Left lung (tissue), 10 donors: Measurements from ENCODE around the gene CNTN5. TPM values are rescaled to one million over a fixed set of nuclear protein-coding genes. Genes with fewer than 3 reads are reported as not detected.

Source experiments
- ATAC-seq: fragments of 200-7000 bp; cut with Tn5 transposase; one replicate; pipeline ENCODE4 v1.9.1; 2020; ENCODE audit warnings: moderate library complexity
- DNase-seq, 4 donors: peaks; one replicate each; pipeline ENCODE4 v3.0.0-alpha.2; 2013 to 2020
- H3K27ac ChIP-seq, 2 donors: fragments of 200-600 bp; sonication (generic) in 1 of 2; one replicate each; pipeline versions ENCODE4 v1.5.0 to v1.8.0; 2020 to 2021
- H3K27me3 ChIP-seq, 2 donors: fragments of 200-600 bp; sonication (generic) in 1 of 2; one replicate each; pipeline versions ENCODE4 v1.5.0 to v1.8.0; 2020 to 2021
- H3K36me3 ChIP-seq, 2 donors: fragments of 200-600 bp; sonication (generic) in 1 of 2; one replicate each; pipeline versions ENCODE4 v1.5.0 to v1.8.0; 2020 to 2021
- H3K4me1 ChIP-seq, 2 donors: fragments of 200-600 bp; one replicate each; pipeline ENCODE4 v1.8.0; 2021
- H3K4me3 ChIP-seq, 2 donors: fragments of 200-600 bp; sonication (generic) in 1 of 2; one replicate each; pipeline versions ENCODE4 v1.5.0 to v1.8.0; 2020 to 2021; ENCODE audit warnings: mild to moderate bottlenecking in 1 of 2
- H3K9me3 ChIP-seq, 2 donors: fragments of 200-600 bp; sonication (generic) in 1 of 2; one replicate each; pipeline versions ENCODE4 v1.5.0 to v1.8.0; 2020 to 2021
- intact Hi-C, 2 donors: fragments of 100-400 bp; cut with DNase I; formaldehyde crosslinking; loops; one replicate each; pipeline versions ENCODE4 v1.11.2 to v1.14.2; 2022
- polyA plus RNA-seq, 6 donors: library from polyadenylated mRNA; unstranded; fragments of 120-200 nt; gene quantifications; one replicate each; pipeline ENCODE4 v1.2.1, GENCODE V29; 2013; ENCODE audit not compliant: insufficient read length in 6 of 6
- total RNA-seq, 2 donors: library from RNA; stranded (reverse); fragmentation: NEBNext Ultra II Directional; extraction: Animal tissue kit (Norgen Biotek cat#: 25700); gene quantifications; one replicate each; pipeline ENCODE4 v1.2.1, GENCODE V29; 2021
- TF ChIP-seq, protein P1 (sequence below), 2 donors: fragments of 200-600 bp; sonication (generic) in 1 of 2; IDR thresholded peaks; one replicate each; pipeline versions ENCODE4 v1.5.0 to v1.8.0; 2021; ENCODE audit warnings: antibody characterized with exemption in 2 of 2
- donor health status: DM: no; HTN: yes; CAD: no.
- donor health status: DM: no; HTN: no; CAD: no.

CNTN5 gene
- total and polyA plus RNA-seq, 8 donors, result 0.08 to 0.34 (median 0.24) TPM; not detected in 1

DNA sequence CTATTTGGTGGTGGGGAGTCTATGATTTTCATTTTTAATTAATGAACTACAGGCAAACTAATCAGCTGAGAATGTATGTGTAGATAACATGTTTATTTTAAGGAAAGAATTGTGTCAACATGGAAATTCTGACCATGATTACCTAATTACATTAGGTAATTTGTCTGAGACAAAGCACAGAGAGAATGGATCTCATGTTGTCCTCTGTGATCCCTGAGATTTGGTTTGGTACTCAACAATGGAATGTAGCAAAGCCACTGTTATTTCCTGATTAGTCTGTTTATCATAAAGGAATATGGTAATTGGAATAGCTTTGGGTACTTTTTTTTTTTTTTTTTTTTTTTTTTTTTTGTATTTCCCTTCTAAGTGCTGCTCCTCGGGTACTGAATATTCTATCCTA, 947.6 kb downstream of the CNTN5 start:
- intact Hi-C loops, result no loop called here
- H3K27me3 ChIP-seq, result no peaks in the 10 kb centered on the region
- peaks cover 0 to 2% of the 10 kb centered on the region in 2 donors for H3K9me3 ChIP-seq
- TF ChIP-seq, protein P1, sequence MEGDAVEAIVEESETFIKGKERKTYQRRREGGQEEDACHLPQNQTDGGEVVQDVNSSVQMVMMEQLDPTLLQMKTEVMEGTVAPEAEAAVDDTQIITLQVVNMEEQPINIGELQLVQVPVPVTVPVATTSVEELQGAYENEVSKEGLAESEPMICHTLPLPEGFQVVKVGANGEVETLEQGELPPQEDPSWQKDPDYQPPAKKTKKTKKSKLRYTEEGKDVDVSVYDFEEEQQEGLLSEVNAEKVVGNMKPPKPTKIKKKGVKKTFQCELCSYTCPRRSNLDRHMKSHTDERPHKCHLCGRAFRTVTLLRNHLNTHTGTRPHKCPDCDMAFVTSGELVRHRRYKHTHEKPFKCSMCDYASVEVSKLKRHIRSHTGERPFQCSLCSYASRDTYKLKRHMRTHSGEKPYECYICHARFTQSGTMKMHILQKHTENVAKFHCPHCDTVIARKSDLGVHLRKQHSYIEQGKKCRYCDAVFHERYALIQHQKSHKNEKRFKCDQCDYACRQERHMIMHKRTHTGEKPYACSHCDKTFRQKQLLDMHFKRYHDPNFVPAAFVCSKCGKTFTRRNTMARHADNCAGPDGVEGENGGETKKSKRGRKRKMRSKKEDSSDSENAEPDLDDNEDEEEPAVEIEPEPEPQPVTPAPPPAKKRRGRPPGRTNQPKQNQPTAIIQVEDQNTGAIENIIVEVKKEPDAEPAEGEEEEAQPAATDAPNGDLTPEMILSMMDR (IDR thresholded peaks at IDR 0.05), result no peak
- H3K4me3 ChIP-seq, result no peak overlapping the region
- DNase-seq, result no peak
- H3K4me1 ChIP-seq, result no peaks in the 10 kb centered on the region
- H3K36me3 ChIP-seq, result no peaks in the 10 kb centered on the region
- no peak for ATAC-seq
- no peak overlapping the region for H3K27ac ChIP-seq

DNA sequence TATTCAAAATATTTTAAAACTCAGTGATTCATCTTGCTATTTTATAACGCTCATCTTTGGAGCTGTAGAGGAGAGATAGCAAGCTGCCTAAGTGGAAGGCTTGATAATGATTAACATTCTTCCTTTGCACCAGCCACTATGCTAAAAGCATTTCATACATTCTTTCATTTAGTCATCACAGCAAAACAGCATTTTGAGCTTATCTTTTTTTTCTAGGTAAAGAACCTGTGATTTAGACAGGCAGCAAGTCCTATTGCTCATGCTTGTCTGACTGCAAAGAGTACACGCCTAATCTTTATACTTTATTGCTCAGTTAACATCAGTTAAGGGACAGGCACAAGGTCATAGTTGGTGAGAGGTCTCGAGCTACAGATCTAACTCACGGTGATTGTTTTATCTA, 953.2 kb downstream of the CNTN5 start:
- Histone ChIP-seq H3K36me3 (no peaks in the 10 kb centered on the region), H3K4me1 (no peaks in the 10 kb centered on the region), H3K27me3 (no peaks in the 10 kb centered on the region), H3K27ac (no peak overlapping the region), H3K4me3 (no peak overlapping the region), H3K9me3 (peaks cover 0 to 20% of the 10 kb centered on the region in 2 donors)
- ATAC-seq (no peak), DNase-seq (no peak)
- intact Hi-C loops, result no loop called here
- TF ChIP-seq, protein P1 (IDR thresholded peaks at IDR 0.05), result no peak

DNA sequence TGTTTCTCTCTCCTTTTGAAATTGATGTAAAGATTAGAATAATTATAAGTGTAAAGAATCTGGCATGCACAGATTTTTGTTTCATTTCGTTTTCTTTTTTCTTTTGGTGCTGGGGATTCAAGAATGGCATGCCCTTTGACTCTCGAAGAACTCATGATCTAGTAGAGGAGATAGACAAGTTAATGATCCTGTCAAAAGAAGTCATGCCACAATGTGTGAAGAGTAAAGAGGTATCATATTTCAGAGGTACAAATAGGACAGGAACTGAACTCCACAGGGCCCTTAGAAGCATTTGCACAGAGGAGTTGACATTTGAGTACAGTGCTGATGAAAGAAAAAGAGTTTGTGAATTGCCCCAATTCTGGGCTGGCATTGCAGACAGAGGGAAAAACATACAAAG, 958.3 kb downstream of the CNTN5 start:
- no peaks in the 10 kb centered on the region for H3K36me3 ChIP-seq
- ATAC-seq (no peak), DNase-seq (no peak)
- no peaks in the 10 kb centered on the region for H3K4me1 ChIP-seq
- no peak overlapping the region for H3K4me3 ChIP-seq
- H3K27me3 ChIP-seq, result no peaks in the 10 kb centered on the region
- intact Hi-C loops, result no loop called here
- peaks cover 0 to 18% of the 10 kb centered on the region in 2 donors for H3K9me3 ChIP-seq
- TF ChIP-seq, protein P1 (IDR thresholded peaks at IDR 0.05), result no peak
- no peak overlapping the region for H3K27ac ChIP-seq

DNA sequence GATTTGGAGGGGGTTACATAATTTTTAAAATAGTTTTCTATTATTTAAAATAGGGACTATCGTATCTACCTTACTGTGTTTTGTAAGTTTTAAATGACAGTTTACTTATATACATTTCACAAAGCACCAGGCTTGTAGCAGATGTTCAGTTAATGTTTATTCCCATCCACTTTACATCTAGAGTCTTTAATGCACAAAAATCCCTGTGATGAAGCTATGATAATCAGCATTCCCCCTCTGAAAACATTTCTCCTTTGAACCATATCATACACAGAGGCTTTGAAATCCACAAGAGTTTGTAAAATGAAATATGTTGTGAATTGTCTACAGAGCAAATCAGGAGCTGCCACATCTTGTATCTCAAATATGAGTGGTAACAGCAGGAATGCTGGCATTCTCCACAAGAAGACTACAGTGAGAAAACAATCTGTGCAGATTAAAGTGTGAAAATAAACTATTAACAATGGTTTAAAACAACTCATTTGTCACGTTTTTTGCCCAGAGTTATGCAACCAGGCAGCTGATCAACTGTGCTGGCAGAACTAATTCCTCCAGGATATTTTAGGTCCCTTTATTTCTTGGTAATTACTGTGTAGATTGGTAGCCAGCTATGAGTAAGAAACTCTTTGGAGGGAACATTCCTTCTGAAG, 967.2 kb downstream of the CNTN5 start:
- Histone ChIP-seq H3K27me3 (no peaks in the 10 kb centered on the region), H3K9me3 (no peaks in the 10 kb centered on the region), H3K4me1 (no peaks in the 10 kb centered on the region), H3K4me3 (no peak overlapping the region), H3K27ac (no peak overlapping the region), H3K36me3 (no peaks in the 10 kb centered on the region)
- no peak for ATAC-seq
- TF ChIP-seq, protein P1 (IDR thresholded peaks at IDR 0.05), result no peak
- peak in 2 of 4 donors; percentile 0 to 3 for DNase-seq
- intact Hi-C loops, result no loop called here

DNA sequence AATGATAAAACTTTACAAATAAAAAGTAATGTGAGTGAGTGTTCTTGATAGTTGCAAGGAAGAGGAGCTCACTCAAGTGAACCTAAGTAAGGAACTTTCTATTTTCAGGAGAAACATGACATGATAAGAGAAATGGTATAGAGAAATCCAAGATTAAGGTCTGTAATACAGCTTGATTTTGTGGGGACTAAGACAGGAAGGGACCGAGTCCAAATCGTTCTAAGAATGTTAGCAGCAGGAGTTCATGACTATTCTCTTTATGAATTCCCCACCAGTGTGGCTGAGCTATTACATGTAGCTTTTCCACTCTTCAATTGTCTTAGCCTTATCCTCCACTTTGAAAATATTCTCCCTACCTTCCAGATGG, 967.7 kb downstream of the CNTN5 start:
- H3K4me1 ChIP-seq, result no peaks in the 10 kb centered on the region
- H3K27me3 ChIP-seq, result no peaks in the 10 kb centered on the region
- no peak overlapping the region for H3K4me3 ChIP-seq
- H3K9me3 ChIP-seq, result no peaks in the 10 kb centered on the region
- DNase-seq, result peak in 2 of 4 donors; percentile 4 to 10
- ATAC-seq, result no peak
- TF ChIP-seq, protein P1 (IDR thresholded peaks at IDR 0.05), result no peak
- intact Hi-C loops, result no loop called here
- H3K36me3 ChIP-seq, result no peaks in the 10 kb centered on the region
- no peak overlapping the region for H3K27ac ChIP-seq
